NCI-H146 treated with DMSO at 0.1 percent for 48 hours (cell line): ENCODE data around the gene SNED1.
A peak's percentile ranks its signal among the peaks of the same experiment; 100 is the strongest.

Source experiments
- DNase-seq: peaks from one replicate; lab custom pipeline; 2025; ENCODE audit not compliant: unreplicated experiment; lab: John Stamatoyannopoulos, UW

The SNED1 gene

DNA sequence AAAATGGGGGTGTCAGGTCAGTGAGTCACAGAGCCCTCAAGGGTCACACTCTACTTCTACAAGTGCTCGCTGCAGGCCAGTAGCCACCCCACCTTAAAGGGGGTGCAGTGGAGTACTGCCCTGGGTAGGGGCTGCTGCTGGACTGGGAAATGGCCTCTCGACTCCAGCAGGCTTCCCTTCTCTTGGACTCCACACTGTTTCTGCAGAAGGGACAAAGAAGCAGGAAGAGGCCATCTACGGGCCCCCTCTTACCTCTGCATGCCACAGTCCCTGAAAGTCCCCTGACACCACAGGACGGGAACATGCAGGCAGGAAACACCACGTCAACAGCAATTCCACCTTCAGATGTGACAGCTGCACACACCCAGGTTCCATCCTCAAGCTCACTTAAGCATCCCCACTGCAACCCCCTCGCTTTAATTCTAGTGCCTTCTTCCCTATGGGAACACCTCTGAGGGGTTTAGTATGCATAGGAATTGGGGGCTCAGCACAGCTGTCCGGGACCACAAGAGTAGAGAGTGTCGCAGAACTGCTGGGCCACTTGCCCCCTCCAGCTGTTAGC, 22.3 kb downstream of the SNED1 start:
- no peak for DNase-seq

DNA sequence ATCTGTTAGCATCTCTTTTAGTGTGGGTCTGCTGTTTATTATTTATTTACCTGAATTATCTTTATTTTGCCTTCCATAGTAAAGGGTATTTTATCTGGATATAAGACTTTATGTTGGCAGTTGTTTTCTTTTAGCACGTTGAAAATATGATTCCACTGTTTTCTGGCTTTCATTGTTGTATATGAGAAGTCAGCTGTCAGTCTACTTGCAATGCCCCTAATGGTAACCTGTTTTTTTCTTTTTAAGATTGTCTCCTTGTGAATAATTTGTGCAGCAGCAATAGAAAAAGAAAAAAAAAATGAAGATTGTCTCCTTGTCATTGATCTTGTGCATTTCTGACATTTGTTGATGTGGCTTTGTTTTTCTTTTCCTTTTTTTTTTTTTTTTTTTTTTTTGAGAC, 27.2 kb downstream of the SNED1 start:
- DNase-seq: no peak

DNA sequence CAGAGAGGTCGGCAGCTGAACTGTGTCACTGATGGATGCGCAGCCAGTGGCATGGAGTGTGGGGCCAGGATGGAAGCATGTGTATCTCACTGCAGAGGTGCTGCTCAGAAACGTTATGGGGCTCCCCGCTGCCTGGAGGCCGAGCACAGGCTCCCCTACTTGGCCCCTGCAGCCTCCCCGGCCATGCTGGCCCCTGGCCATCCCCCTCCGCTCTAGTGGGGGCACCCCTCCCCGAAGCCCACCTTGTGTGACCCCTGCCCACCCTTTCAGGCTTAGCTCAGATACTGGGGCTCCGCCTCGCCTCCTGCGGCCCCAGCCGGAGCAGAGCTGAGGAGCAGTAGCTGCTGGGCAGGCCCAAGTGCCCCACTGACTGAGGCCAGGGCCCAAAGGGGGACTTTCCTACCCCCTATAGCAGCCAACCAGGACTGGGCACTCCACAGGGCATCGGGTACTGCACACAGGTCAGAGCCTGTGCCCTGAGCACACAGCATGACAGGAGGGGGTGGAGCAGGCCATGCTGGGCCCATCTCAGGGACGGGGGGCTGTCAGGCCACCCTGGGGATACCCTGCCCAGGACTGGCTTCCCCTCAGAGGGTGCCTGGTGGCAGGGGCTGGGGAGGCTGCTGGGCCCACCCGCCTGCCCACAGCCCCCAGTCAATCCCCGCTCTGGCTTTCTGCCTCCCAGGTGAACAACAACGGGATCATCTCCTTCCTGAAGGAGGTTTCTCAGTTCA, 31.3 kb downstream of the SNED1 start:
- no peak for DNase-seq

DNA sequence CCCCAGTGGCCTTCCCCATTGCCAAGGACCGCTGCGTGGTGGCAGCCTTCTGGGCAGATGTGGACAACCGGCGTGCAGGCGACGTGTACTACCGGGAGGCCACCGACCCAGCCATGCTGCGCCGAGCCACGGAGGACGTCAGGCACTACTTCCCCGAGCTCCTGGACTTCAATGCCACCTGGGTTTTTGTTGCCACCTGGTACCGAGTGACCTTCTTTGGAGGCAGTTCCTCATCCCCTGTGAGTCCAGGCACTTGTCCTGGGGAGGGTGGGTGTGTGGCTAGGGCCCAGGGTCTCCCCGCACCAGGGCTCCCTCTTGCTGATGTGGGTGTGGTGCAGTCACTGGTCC, 31.9 kb downstream of the SNED1 start:
- no peak for DNase-seq

DNA sequence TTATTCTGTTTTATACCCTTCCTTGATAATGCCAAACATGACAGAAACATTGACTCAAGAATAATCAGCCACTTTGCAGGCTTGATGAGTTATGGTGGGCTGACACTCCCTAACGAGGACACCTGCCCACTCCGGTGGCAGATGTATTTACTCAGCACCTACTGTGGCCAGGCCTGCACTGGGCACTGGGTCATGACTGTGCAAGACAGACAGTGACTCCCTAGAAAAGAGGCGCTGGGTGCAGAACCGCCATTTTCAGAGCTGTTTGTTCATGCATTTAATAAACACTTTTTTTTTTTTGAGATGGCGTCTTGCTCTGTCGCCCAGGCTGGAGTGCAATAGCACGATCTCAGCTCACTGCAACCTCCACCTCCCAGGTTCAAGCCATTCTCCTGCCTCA, 32.5 kb downstream of the SNED1 start:
- DNase-seq: no peak

DNA sequence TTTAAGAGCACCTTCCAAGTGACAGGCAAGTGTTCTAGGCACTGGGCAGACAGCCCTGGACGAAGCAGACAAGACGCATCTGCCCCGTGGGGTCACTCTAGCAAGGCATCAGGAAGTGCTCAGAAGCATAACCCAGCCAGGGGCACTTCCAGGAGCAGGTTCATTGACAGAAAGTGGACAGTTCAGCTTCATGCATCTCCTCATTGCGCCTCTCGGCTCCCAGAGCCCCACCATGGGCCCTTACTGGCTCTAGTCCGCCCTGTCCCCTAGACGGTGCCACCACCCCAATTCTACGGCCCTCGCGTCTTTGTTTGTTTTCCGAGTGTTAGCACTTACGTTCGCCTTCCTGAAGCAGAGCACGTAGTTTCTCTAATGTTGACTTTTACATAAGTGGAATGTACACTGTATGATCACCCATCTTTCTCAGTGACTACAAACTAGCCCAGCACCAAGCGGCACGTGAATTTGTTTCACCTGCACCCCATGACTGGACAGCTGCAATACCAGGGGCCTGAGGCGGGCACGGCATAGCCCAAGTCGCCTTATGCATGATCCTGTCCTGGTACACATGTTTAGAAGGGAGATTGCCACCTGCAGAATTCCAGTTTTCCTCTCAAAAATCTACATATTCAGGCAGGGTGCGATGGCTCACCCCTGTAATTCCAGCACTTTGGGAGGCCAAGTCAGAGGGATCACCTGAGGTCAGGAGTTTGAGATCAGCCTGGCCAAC, 33.2 kb downstream of the SNED1 start:
- DNase-seq: no peak

DNA sequence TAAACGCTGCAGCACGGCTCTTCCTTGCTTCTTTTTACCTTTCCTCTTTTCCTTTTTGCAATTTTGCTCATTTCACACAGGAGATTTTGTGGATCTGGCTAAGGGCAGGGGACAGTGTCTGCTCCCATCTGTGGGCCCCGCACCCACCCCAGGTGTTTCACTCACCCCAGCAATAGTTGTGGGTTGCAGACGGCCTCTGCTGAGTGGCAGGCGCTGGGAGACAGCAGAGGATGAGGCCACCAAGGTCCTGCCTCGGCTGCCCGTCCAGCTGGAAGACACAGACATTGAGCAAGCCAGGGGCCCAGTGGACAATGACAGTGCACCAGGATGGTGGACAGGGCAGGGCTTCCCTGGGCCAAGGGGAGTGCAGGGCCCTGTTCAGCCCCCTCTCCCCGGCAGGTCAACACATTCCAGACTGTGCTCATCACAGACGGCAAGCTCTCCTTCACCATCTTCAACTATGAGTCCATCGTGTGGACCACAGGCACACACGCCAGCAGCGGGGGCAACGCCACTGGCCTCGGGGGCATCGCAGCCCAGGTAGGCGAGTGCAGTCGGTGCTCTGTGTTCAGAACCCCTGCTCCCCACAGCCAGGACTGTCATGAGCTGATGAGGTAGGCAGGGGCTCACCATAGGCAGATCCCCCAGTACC, 35.0 kb downstream of the SNED1 start:
- no peak for DNase-seq

DNA sequence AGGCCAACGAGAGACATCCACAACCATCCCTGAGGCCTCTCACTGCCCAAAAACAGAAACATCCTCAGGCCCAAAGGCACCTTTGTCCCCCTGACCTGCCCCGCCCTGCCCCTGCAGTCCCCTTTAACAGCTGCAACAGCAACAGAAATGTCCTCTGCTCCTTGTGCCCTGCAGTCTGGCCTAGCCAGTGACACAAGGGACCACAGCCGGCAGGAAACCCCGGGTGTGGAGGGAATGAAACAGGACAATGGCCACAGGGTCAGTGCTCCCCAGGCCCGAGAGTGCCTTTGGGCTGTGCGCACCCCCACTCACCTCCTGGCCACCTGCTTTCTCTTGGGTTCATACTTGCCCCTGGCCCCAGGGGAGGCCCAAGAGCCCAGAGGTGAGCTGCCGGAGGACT, 35.6 kb downstream of the SNED1 start:
- DNase-seq: no peak

DNA sequence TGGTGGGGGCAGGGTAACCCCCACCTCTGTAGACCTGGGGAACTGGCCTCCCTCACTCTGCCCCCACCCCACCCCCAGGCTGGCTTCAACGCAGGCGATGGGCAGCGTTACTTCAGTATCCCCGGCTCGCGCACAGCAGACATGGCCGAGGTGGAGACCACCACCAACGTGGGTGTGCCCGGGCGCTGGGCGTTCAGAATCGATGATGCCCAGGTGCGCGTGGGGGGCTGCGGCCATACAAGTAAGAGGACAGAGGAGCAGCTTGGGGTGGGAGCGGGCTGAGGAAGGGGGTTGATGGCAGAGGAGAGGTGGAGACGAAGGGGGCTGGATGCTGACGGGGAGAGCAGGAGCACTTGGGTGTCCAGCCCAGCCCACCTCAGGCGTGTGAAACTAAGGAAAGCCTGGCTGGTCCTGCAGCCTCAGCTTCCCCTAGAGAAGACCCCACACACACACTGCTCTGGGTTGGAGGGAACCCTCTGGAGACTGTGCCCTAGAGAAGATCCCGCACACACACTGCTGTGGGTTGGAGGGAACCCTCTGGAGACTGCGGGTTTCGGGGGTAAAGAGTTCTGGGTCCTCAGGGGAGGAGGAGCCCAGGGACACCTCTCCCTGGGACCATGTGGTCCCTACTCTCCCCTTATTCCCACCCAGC, 36.2 kb downstream of the SNED1 start:
- no peak for DNase-seq

DNA sequence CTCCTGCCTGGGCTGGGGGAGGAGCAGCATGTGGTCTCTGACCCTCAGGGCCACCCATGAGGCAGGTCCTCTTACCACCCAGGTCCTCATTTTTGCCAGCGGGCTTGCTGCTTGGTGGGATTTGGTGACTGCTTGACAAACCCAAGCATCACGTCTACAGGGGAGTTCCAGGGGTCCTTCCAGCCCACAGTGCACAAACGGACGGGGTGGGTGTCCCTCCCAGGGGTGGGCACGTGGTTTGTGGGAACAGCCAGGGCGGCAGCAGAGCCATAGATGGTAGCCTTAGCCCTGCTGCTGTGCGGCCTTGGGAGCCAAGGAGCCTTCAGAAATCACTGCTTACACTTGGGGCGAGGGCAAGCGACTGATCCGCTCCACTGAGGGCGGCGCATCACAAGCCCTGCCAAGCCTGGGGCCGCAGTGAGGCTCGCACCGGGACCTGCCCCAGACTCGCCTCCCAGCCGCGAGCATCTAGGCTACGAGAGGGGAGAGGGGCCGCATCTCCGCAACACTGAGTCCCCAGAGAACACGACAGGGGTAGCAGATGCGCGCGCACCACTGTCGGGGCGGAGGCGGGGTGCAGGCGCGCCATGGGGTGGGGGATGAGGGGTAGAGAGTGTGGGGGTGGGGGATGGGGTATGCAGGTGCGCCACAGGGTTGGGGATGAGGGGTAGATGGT, 36.9 kb downstream of the SNED1 start:
- DNase-seq: no peak

DNA sequence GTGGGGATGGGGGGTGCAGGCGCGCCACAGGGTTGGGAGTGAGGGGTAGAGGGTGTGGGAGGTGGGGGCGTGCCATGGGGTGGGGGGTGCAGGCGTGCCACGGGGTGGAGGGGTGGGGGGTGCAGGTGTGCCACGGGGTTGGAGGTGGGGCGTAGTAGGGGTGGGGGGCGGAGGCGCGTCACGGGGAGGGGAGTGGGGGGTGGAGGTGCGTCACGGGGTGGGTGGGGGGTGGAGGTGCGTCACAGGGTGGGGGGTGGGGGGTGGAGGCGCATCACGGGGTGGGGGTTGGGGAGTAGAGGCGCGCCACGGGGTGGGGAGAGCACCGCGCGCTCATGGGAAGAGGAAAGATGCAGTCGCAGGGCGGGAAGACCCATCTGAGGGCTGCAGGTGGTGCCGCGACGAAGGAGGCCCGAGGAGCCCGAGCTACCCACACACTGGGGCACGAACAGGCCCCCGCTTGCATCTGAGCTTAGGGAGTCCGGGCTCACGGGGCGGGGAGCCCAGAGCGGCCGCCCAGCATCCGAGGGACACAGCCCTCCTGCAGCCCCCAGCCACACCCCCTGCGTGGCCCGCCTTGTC, 37.5 kb downstream of the SNED1 start:
- DNase-seq: no peak

DNA sequence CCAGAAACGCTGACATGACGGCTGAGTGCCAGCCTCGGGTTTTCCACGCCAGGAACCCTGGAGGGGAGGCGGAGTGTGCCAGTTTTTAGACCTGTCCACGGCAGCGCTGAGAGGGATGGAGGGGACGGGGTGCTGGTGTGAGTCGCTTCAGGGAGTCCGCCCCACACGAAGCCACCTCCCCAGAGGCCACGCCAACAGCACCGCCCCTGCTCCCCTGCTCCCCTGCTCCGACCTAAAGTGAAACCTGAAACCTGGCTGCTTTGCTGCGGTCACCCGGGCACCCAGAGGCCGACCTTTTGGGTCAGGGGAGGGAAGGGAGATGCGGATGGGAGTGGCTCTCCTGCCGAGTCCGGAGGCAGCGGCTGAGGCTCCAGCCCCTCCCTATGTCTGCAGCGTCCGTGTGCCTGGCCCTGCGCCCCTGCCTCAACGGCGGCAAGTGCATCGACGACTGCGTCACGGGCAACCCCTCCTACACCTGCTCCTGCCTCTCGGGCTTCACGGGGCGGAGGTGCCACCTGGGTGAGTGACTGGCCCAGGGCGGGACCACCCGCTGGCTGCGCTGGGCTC, 38.1 kb downstream of the SNED1 start:
- no peak for DNase-seq

DNA sequence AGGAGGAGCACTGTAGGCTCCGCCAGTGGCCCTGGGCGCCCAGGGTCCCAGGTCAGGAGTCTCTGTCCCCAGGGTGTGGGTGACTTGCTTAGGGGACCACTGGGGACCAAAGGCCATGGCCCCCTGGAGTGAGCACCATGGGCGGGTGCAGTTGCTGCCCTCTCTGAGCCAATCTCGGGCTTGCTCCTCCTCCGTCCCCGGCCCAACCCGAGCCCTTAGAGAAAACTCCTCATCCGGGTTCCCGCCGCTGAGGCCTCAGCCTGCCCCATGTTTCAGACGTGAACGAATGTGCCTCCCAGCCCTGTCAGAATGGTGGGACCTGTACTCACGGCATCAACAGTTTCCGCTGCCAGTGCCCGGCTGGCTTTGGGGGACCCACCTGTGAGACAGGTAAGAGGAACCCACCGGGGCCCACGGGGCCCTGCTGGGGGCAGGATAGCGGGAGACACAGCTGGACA, 38.6 kb downstream of the SNED1 start:
- DNase-seq: no peak

DNA sequence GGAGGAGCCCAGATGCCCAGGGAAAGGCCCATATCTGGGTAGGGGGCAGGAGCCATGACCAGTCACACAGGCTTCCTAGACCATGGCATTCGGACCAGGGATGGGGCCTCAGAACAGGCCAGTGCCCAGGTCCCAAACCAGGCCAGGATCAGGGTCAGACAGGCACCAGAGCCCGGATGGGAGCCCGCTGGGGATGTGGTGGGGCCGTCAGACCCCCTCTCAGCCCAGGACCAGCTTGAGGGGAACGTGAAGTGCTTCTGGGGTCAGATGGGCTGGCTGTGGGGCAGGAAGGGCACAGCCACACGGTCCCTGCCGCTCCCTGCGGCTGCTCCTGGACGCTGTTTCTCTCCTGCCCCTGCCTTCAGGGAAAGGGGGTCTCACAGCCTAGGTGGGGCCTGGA, 39.1 kb downstream of the SNED1 start:
- DNase-seq: no peak

DNA sequence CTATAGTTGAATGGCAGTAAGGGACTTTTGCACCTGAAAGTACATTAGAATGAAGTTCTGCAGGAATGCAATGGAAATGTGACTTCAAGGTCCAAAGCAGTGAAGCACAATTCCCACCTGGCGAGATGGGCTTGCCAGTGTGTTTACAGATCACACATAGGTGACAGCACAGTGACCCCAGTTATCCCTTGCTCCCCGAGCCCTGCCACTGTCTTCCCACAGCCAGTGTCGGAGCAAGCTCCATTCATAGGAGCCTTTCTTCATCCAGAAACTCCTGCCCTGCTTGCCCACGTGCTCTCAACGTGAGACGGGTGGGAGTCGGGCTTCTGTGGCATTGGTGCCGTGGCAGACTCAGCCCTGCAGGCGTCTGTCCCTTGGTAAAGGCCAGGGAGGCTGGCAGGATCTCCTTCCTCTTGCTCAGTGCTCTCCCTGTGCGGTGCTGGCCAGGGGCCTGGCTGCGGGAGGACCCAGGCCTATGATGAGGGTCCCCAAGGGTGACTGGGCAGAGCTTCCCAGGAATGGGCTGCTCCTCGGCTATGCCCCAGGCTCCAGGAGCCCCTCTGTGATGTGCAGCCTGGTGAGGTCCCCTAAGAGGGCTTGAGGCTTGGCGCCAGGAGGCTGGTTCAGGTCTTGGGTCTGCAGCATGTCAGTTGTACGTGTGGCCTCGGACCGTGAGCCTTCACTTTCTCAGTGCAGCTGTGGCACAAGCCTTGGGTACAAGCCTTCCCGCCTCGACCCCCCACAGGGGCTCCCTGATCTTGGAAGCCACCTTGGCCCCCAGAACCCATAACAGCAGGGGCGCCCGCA, 40.2 kb downstream of the SNED1 start:
- no peak for DNase-seq

DNA sequence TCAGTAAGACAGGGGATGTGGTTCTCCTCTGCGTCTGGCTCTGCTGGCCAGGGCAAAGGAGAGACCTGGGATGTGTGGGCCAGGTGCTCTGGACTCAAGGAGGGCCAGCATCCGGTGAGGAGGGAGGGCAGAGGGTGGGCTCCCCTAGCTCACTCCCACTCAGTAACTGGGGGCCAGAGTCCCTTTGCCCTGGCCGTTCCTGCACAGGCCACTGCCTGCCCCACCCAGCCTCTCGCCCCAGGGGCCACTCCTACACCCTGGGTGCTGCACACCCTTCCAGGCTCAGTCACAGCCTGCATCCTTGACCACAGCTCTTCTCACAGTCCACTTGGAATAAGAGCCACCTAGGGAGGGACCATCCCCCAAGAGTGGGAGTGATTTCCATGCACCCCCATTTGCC, 41.0 kb downstream of the SNED1 start:
- no peak for DNase-seq

DNA sequence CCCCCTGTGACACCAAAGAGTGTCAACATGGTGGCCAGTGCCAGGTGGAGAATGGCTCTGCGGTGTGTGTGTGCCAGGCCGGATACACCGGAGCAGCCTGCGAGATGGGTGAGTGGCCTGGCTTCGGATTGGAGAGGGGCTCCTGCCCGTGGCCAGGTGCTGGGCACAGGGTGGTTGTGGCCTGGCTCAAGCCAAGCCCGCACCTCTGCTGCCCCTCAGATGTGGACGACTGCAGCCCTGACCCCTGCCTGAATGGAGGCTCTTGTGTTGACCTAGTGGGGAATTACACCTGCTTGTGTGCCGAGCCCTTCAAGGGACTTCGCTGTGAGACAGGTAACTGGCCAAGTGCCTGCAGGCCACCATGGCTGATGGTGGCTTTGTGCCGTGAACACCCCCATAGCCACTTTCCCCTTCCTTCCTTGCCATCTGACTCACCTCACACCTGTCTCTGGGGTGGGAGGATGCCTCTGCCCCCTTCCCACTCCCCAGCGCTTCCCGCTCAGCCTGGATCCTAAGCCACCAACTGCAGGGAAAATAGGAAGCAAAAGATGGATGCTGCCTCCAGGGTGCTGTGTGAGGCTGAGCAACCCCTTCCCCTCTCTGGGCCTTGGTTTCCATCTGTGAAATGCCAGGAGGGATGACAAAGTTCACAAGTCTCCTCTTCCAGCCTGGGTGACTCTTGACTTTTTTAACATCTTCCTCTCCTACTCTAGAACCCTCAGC, 41.8 kb downstream of the SNED1 start:
- DNase-seq: no peak

DNA sequence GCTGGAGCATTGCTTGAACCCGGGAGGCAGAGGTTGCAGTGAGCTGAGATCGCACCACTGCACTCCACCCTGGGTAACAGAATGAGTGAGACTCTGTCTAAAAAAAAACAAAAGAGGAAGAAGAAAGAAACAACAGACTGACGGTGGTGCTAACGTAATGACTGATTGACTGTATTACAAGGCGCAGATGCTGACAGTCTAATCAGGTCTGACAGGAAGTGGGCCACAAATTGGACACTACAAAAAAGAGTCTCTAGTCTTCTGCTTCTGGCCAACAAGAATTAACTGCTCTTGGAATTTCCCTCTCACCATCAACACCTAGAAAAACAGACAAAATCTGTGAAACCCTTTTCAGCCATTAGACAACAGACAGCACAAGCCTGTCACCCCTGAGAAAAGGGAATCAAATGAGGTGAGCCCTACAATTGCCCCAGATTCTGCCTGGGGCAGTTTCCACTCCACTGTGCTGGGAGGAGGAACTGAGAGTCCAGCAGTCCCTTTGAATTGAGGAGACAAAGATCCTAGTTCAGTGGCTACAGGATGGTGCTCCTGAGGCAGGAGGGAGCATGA, 43.3 kb downstream of the SNED1 start:
- DNase-seq: peak; percentile 36
